Ishikawa (cell line): ENCODE data around the gene PDE4D.

Source experiments
- CEBPB ChIP-seq: IDR thresholded peaks from 2 replicates; pipeline ENCODE4 v1.6.1; 2012
- CREB1 ChIP-seq: IDR thresholded peaks from 2 replicates; pipeline ENCODE4 v1.6.1; 2012; ENCODE audit warnings: low read depth
- EGR1 ChIP-seq: IDR thresholded peaks from 2 replicates; pipeline ENCODE4 v1.6.1; 2012
- EP300 ChIP-seq: IDR thresholded peaks from 2 replicates; pipeline ENCODE4 v1.6.1; 2012; ENCODE audit warnings: borderline replicate concordance
- FOXM1 ChIP-seq: IDR thresholded peaks from 2 replicates; pipeline ENCODE4 v1.6.1; 2012; ENCODE audit warnings: low read depth, borderline replicate concordance
- MAX ChIP-seq: IDR thresholded peaks from 2 replicates; pipeline ENCODE4 v1.6.1; 2012
- NFIC ChIP-seq: IDR thresholded peaks from 2 replicates; pipeline ENCODE4 v1.6.1; 2012
- RAD21 ChIP-seq: IDR thresholded peaks from 2 replicates; pipeline ENCODE4 v1.6.1; 2012; ENCODE audit warnings: low read depth
- TAF1 ChIP-seq: IDR thresholded peaks from 2 replicates; pipeline ENCODE4 v1.6.1; 2012; ENCODE audit warnings: low read depth, mild to moderate bottlenecking
- TCF12 ChIP-seq: IDR thresholded peaks from 2 replicates; pipeline ENCODE4 v1.6.1; 2012; ENCODE audit warnings: low read depth
- TEAD4 ChIP-seq: IDR thresholded peaks from 2 replicates; pipeline ENCODE4 v1.6.1; 2012
- YY1 ChIP-seq: IDR thresholded peaks from 2 replicates; pipeline ENCODE4 v1.6.1; 2012; ENCODE audit warnings: low read depth
- ZBTB7A ChIP-seq: IDR thresholded peaks from 2 replicates; pipeline ENCODE4 v1.6.1; 2012; ENCODE audit warnings: low read depth
- TF ChIP-seq, protein P1 (sequence below): IDR thresholded peaks from 2 replicates; pipeline ENCODE4 v1.6.1; 2012; ENCODE audit warnings: low read depth, mild to moderate bottlenecking

- no peak for TF ChIP-seq TAF1
- no peak for TF ChIP-seq CEBPB
- no peak for TF ChIP-seq EGR1
- no peak for TF ChIP-seq CREB1
- TF ChIP-seq, protein P1, sequence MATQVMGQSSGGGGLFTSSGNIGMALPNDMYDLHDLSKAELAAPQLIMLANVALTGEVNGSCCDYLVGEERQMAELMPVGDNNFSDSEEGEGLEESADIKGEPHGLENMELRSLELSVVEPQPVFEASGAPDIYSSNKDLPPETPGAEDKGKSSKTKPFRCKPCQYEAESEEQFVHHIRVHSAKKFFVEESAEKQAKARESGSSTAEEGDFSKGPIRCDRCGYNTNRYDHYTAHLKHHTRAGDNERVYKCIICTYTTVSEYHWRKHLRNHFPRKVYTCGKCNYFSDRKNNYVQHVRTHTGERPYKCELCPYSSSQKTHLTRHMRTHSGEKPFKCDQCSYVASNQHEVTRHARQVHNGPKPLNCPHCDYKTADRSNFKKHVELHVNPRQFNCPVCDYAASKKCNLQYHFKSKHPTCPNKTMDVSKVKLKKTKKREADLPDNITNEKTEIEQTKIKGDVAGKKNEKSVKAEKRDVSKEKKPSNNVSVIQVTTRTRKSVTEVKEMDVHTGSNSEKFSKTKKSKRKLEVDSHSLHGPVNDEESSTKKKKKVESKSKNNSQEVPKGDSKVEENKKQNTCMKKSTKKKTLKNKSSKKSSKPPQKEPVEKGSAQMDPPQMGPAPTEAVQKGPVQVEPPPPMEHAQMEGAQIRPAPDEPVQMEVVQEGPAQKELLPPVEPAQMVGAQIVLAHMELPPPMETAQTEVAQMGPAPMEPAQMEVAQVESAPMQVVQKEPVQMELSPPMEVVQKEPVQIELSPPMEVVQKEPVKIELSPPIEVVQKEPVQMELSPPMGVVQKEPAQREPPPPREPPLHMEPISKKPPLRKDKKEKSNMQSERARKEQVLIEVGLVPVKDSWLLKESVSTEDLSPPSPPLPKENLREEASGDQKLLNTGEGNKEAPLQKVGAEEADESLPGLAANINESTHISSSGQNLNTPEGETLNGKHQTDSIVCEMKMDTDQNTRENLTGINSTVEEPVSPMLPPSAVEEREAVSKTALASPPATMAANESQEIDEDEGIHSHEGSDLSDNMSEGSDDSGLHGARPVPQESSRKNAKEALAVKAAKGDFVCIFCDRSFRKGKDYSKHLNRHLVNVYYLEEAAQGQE, result no peak
- TF ChIP-seq EP300, result no peak
- TF ChIP-seq RAD21, result no peak
- no peak for TF ChIP-seq YY1
- no peak for TF ChIP-seq FOXM1
- TF ChIP-seq NFIC, result no peak
- no peak for TF ChIP-seq MAX
- no peak for TF ChIP-seq TEAD4
- no peak for TF ChIP-seq TCF12
- TF ChIP-seq ZBTB7A, result no peak
Observed at GRCh38 chr5:58933891-58934628, 959.5 kb downstream of the PDE4D start.
